RWPE1 (cell line): ENCODE measurements around the gene SNAPC4.
"Not testable (repeated sequence)": the region's sequence is repeated elsewhere in the genome, so short reads cannot be mapped to it uniquely, and the experiment has no call there.

Experiments used
- CTCF ChIA-PET: fragments of 350-600 bp; sonication (Branson Sonifier 250); formaldehyde crosslinking; extraction: SDS; loops from one replicate; lab custom pipeline; 2021; lab: Yijun Ruan, JAX
- POLR2A ChIA-PET: fragments of 400-600 bp; formaldehyde crosslinking; extraction: SDS; loops from one replicate; lab custom pipeline; 2020; ENCODE audit warnings: antibody characterized with exemption; ENCODE audit not compliant: low non-redundant PET; lab: Yijun Ruan, JAX
- DNase-seq: peaks from one replicate; pipeline ENCODE4 v3.0.0; 2012; ENCODE audit warnings: low spot score
- H3K27ac ChIP-seq: fragments of 450-650 bp; 2 replicates; pipeline ENCODE4 v1.5.1; 2017
- CTCF ChIP-seq: fragments of 450-650 bp; conservative IDR thresholded peaks from 2 replicates; pipeline ENCODE4 v1.5.1; 2017; ENCODE audit warnings: low read depth, mild to moderate bottlenecking

SNAPC4 gene

GRCh38 chr9:136429683-136430491 is 29.9 kb upstream of the SNAPC4 start:
- POLR2A ChIA-PET, result no interaction called here
- CTCF ChIA-PET, result interaction anchor here (0.6 kb wide), 2 partner anchors 13 to 51 kb away, joined by 3 read pairs; no protein-coding TSS in a partner anchor
- H3K27ac ChIP-seq, result peak overlapping the region; percentile 39
- no peak for DNase-seq
- TF ChIP-seq CTCF, result no peak

GRCh38 chr9:136429075-136429628 is 29.2 kb upstream of the SNAPC4 start:
- ChIA-PET POLR2A (no interaction called here), CTCF (interaction anchor here (0.7 kb wide), 1 partner anchor 242 kb away, joined by 4 read pairs; no protein-coding TSS in a partner anchor)
- H3K27ac ChIP-seq, result peak overlapping the region; percentile 39
- no peak for DNase-seq
- no peak for TF ChIP-seq CTCF

- CTCF ChIA-PET, result interaction anchor here (1.0 kb wide), 1 partner anchor 218 kb away, joined by 3 read pairs; no protein-coding TSS in a partner anchor
- peak overlapping the region; percentile 50 for H3K27ac ChIP-seq
- POLR2A ChIA-PET, result interaction anchor here (0.7 kb wide), 1 partner anchor 15 kb away, joined by 5 read pairs; no protein-coding TSS in a partner anchor
- TF ChIP-seq CTCF, result no peak
- no peak for DNase-seq
Measured at GRCh38 chr9:136426787-136427186, 26.8 kb upstream of the SNAPC4 start.

DNA sequence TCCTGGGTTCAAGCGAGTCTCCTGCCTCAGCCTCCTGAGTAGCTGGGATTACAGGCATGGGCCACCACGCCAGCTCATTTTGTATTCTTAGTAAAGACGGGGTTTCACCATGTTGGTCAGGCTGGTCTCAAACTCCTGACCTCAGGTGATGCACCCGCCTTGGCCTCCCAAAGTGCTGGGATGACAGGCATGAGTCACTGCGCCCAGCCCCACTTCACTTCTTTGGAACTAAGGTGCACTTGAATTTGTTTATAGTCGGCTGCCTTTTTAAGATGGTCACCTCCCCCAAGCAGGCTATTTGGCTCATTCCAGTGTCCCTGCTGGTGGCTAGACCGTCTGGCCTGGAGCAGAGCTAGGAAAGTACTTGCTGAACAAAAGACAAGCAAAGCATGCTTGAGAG is 25.4 kb upstream of the SNAPC4 start:
- DNase-seq, result not testable (repeated sequence)
- peak overlapping the region; percentile 50 for H3K27ac ChIP-seq
- POLR2A ChIA-PET, result interaction anchor here (0.6 kb wide), 1 partner anchor 16 kb away, joined by 3 read pairs; no protein-coding TSS in a partner anchor
- CTCF ChIA-PET, result interaction anchor here (0.6 to 1.3 kb wide), 5 partner anchors 11 to 504 kb away, joined by 3 to 6 read pairs (median 3); no protein-coding TSS in a partner anchor

DNA sequence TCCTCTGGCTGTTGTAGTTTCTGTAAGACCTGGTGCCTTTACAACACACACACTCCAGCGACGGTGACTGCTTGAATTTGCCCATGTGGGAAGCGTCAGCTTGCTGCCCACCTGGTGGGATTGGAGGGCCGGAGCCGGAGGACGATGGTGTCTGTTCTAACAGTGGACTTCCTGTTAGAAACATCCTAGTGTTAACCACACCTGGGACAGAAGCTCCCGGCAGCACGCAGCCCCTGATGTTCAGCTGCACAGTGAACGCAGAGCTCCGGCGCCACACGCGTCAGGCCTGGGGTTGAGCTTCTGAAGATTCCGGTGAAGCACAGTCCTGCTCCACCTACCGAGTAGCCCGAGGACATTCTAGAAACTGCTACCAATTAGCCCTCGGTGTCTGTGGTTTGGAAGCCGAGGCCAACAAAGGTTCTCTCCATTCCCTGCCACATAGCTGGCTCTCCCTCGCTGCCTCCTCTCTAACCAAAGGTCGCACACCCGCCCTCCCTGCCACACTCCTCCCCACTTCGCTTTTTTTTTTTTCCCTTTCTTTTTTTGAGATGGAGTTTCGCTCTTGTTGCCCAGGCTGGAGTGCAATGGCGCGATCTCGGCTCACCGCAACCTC is 24.9 kb upstream of the SNAPC4 start:
- POLR2A ChIA-PET, result interaction anchor here (0.7 kb wide), 1 partner anchor 317 kb away, joined by 3 read pairs; no protein-coding TSS in a partner anchor
- peak overlapping the region; percentile 50 for H3K27ac ChIP-seq
- no peak for TF ChIP-seq CTCF
- DNase-seq, result no peak
- CTCF ChIA-PET, result interaction anchor here (0.6 to 1.3 kb wide), 6 partner anchors 11 to 503 kb away, joined by 3 to 6 read pairs (median 3); no protein-coding TSS in a partner anchor

GRCh38 chr9:136423432-136424146 is 23.6 kb upstream of the SNAPC4 start:
- no peak for DNase-seq

More at GRCh38 chr9:136423432-136424146, 23.6 kb upstream of the SNAPC4 start:
- CTCF ChIA-PET, result interaction anchor here (0.6 kb wide), 1 partner anchor 355 kb away, joined by 4 read pairs; no protein-coding TSS in a partner anchor
- TF ChIP-seq CTCF, result no peak
- H3K27ac ChIP-seq, result peak overlapping the region; percentile 50
- POLR2A ChIA-PET, result no interaction called here
